ENCODE data around the gene BMPR1B. TPM values are rescaled to one million over a fixed set of nuclear protein-coding genes. Genes with fewer than 3 reads are reported as not detected.

The BMPR1B gene
- total and polyA plus RNA-seq, 9 of the 15 experiments (the other 6 are each of a cell fraction or from before 2014, with no cell fraction given), result 0.01 TPM; not detected in 8

GRCh38 chr4:94944726-94945125 lies 187.0 kb downstream of the BMPR1B start:
- BruUV-seq (replicated peaks), result no TSS peak
- no peak overlapping the region for H3K4me3 ChIP-seq
- POLR2A ChIA-PET, result no interaction called here
- CTCF ChIA-PET (ENCODE audit: low intra/inter-chr PET ratio), result no interaction called here
- TF ChIP-seq, protein P1, sequence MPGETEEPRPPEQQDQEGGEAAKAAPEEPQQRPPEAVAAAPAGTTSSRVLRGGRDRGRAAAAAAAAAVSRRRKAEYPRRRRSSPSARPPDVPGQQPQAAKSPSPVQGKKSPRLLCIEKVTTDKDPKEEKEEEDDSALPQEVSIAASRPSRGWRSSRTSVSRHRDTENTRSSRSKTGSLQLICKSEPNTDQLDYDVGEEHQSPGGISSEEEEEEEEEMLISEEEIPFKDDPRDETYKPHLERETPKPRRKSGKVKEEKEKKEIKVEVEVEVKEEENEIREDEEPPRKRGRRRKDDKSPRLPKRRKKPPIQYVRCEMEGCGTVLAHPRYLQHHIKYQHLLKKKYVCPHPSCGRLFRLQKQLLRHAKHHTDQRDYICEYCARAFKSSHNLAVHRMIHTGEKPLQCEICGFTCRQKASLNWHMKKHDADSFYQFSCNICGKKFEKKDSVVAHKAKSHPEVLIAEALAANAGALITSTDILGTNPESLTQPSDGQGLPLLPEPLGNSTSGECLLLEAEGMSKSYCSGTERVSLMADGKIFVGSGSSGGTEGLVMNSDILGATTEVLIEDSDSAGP (CRISPR knock-in tag; IDR thresholded peaks at IDR 0.05), result no peak
- TF ChIP-seq, protein P2, sequence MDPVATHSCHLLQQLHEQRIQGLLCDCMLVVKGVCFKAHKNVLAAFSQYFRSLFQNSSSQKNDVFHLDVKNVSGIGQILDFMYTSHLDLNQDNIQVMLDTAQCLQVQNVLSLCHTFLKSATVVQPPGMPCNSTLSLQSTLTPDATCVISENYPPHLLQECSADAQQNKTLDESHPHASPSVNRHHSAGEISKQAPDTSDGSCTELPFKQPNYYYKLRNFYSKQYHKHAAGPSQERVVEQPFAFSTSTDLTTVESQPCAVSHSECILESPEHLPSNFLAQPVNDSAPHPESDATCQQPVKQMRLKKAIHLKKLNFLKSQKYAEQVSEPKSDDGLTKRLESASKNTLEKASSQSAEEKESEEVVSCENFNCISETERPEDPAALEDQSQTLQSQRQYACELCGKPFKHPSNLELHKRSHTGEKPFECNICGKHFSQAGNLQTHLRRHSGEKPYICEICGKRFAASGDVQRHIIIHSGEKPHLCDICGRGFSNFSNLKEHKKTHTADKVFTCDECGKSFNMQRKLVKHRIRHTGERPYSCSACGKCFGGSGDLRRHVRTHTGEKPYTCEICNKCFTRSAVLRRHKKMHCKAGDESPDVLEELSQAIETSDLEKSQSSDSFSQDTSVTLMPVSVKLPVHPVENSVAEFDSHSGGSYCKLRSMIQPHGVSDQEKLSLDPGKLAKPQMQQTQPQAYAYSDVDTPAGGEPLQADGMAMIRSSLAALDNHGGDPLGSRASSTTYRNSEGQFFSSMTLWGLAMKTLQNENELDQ (CRISPR knock-in tag; IDR thresholded peaks at IDR 0.05; ENCODE audit: borderline replicate concordance), result no peak
- TF ChIP-seq TOE1 (IDR thresholded peaks at IDR 0.05; ENCODE audit: borderline replicate concordance) (no peak), TOE1 (CRISPR knock-in tag; IDR thresholded peaks at IDR 0.05; ENCODE audit: borderline replicate concordance, low read depth) (no peak)
- H3K9me3 ChIP-seq (replicated peaks; ENCODE audit: control insufficient read depth, insufficient read depth, low read depth, low read length), result no peaks in the 10 kb centered on the region
- in situ Hi-C loops (cut with MboI) (no loop called here), intact Hi-C loops (cut with micrococcal nuclease) (no loop called here)
- H3K27ac ChIP-seq (ENCODE audit: extremely low read depth, low read depth, low read length), result no peak overlapping the region
- H2AFZ ChIP-seq (ENCODE audit: low read depth, low read length), result no peak overlapping the region
- H3K27me3 ChIP-seq (ENCODE audit: control insufficient read depth in 2 of 2, insufficient read depth in 2 of 2, low read length in 2 of 2), result peaks cover 2 to 4% of the 10 kb centered on the region in 2 experiments; a peak in 2 of 5 replicates
- no peak for DNase-seq (ENCODE audit: extremely low read depth in 1 of 4, low spot score in 3 of 4)
- H3K9ac ChIP-seq (ENCODE audit: insufficient read depth in 1 of 2, low read depth in 2 of 2, low read length in 2 of 2), result no peak overlapping the region
- no peak for FAIRE-seq
- no peak overlapping the region for H3K4me2 ChIP-seq (ENCODE audit: insufficient read depth, low read length)
- H3K9me1 ChIP-seq (ENCODE audit: control insufficient read depth, insufficient read depth, low read length), result no peaks in the 10 kb centered on the region
- H3K4me1 ChIP-seq (replicated peaks in 1 of 2; ENCODE audit: control insufficient read depth in 2 of 2, insufficient read depth in 2 of 2, low read length in 2 of 2), result no peaks in the 10 kb centered on the region
- no peaks in the 10 kb centered on the region for H3K36me3 ChIP-seq (ENCODE audit: control insufficient read depth, insufficient read depth, low read length)
- ATAC-seq, result no peak
- no peaks in the 10 kb centered on the region for H3K79me2 ChIP-seq (ENCODE audit: control insufficient read depth, insufficient read depth, low read length)
- 3% methylated on average over 2 of the region's 2 CpGs for WGBS (ENCODE audit: insufficient coverage, low coverage, missing lambda C conversion rate)
- H4K20me1 ChIP-seq (replicated peaks; ENCODE audit: control insufficient read depth, insufficient read depth, low read length), result no peaks in the 10 kb centered on the region
